HepG2 (cell line): ENCODE data around the gene SYT8. TPM values are rescaled to one million over a fixed set of nuclear protein-coding genes. Genes with fewer than 3 reads are reported as not detected.

Source experiments
- ATAC-seq: fragments of 200-7000 bp; cut with Tn5 transposase; 3 replicates; pipeline ENCODE4 v1.9.1; 2020; ENCODE audit warnings: mild to moderate bottlenecking, moderate library complexity
- BruUV-seq: library from RNA; stranded (reverse); fragments of 400-500 nt; replicated peaks from 2 replicates; lab custom pipeline; 2021; lab: Mats Ljungman, UMichigan
- CTCF ChIA-PET: fragments of 300-600 bp; formaldehyde crosslinking; extraction: SDS; loops from one replicate; lab custom pipeline; 2021; ENCODE audit warnings: low total read pairs, inconsistent platforms, low intra/inter-chr PET ratio; lab: Yijun Ruan, JAX
- POLR2A ChIA-PET: fragments of 350-600 bp; sonication (Branson Sonifier 250); formaldehyde crosslinking; loops from one replicate; lab custom pipeline; 2020; ENCODE audit warnings: antibody characterized with exemption, inconsistent platforms; lab: Yijun Ruan, JAX
- DNase-seq: peaks from one replicate; pipeline ENCODE4 v3.0.0-alpha.2; 2015; ENCODE audit warnings: low spot score
- FAIRE-seq: peaks from 3 replicates; lab custom pipeline; 2011; peaks lifted over from hg19 to GRCh38; lab: Jason Lieb, UNC
- H2AFZ ChIP-seq: one replicate; pipeline ENCODE4 v1.6.1; 2011; ENCODE audit warnings: low read length, inconsistent platforms
- H3K27ac ChIP-seq: fragments of 300-600 bp; 3 replicates; pipeline ENCODE4 v1.8.0; 2011; ENCODE audit warnings: mixed run types, mild to moderate bottlenecking, mixed read lengths, low read length, inconsistent platforms; ENCODE audit not compliant: insufficient read depth; ENCODE audit errors: extremely low read length
- H3K27me3 ChIP-seq, 2 experiments: fragments of 200-600 bp in 1 of 2; 2 replicates in 1 of 2; 3 replicates in 1 of 2; pipeline versions ENCODE4 v1.6.0 to v1.8.0; 2011; ENCODE audit warnings: low read length in 2 of 2, mild to moderate bottlenecking in 2 of 2, moderate library complexity in 2 of 2, inconsistent platforms in 1 of 2; ENCODE audit not compliant: insufficient read depth in 2 of 2, control insufficient read depth in 1 of 2
- H3K36me3 ChIP-seq, 2 experiments: fragments of 200-600 bp in 1 of 2; replicated peaks in 1 of 2; 2 replicates in 1 of 2; 3 replicates in 1 of 2; pipeline versions ENCODE4 v1.5.1 to v1.8.0; 2011; ENCODE audit warnings: low read length in 2 of 2, inconsistent platforms in 1 of 2; ENCODE audit not compliant: insufficient read depth in 2 of 2, control insufficient read depth in 1 of 2
- H3K4me1 ChIP-seq: 2 replicates; pipeline ENCODE4 v1.5.1; 2012; ENCODE audit warnings: low read length, inconsistent platforms; ENCODE audit not compliant: insufficient read depth
- H3K4me2 ChIP-seq: 2 replicates; pipeline ENCODE4 v1.6.0; 2011; ENCODE audit warnings: low read depth, low read length, inconsistent platforms
- H3K4me3 ChIP-seq, 3 experiments: fragments of 200-600 bp in 1 of 3; sonication (generic), shearing (Covaris generic) in 1 of 3; replicated peaks in 1 of 3; 2 replicates each; pipeline ENCODE4 v1.5.1; 2011 to 2016; ENCODE audit warnings: low read length in 3 of 3, inconsistent platforms in 2 of 3, low read depth in 2 of 3, mild to moderate bottlenecking in 2 of 3, control low read depth in 1 of 3, mixed read lengths in 1 of 3; ENCODE audit not compliant: insufficient read depth in 1 of 3
- H3K79me2 ChIP-seq: one replicate; pipeline ENCODE4 v1.6.1; 2011; ENCODE audit warnings: low read length, inconsistent platforms; ENCODE audit not compliant: insufficient read depth
- H3K9ac ChIP-seq: 2 replicates; pipeline ENCODE4 v1.6.0; 2011; ENCODE audit warnings: mild to moderate bottlenecking, low read depth, low read length, inconsistent platforms; ENCODE audit not compliant: insufficient read depth
- H3K9me3 ChIP-seq: 2 replicates; pipeline ENCODE4 v1.5.1; 2012; ENCODE audit warnings: mild to moderate bottlenecking, low read length
- H4K20me1 ChIP-seq: 2 replicates; pipeline ENCODE4 v1.6.0; 2011; ENCODE audit warnings: inconsistent platforms, mild to moderate bottlenecking, low read length, moderate library complexity; ENCODE audit not compliant: insufficient read depth
- ZNF121 ChIP-seq: sonication (generic); formaldehyde crosslinking; IDR thresholded peaks from 2 replicates; pipeline ENCODE4 v1.5.0; 2020; ENCODE audit warnings: mild to moderate bottlenecking, missing genetic modification reagents
- ZNF138 ChIP-seq: sonication (generic); formaldehyde crosslinking; IDR thresholded peaks from 2 replicates; pipeline ENCODE4 v1.5.0; 2020; ENCODE audit warnings: mild to moderate bottlenecking, low read depth, missing genetic modification reagents
- ZNF496 ChIP-seq: sonication (generic); formaldehyde crosslinking; IDR thresholded peaks from 2 replicates; pipeline ENCODE4 v1.8.1; 2023; ENCODE audit warnings: mild to moderate bottlenecking, moderate library complexity, missing genetic modification reagents; ENCODE audit not compliant: insufficient replicate concordance
- ZNF709 ChIP-seq: sonication (generic); formaldehyde crosslinking; IDR thresholded peaks from 2 replicates; pipeline ENCODE4 v1.5.0; 2020; ENCODE audit warnings: mild to moderate bottlenecking, missing genetic modification reagents
- WGBS: methylation state at CpG from one replicate; pipeline ENCODE4 v1.1.6; 2017; ENCODE audit warnings: low lambda C conversion rate; 5-methylcytosine and 5-hydroxymethylcytosine counted together
- in situ Hi-C: cut with HindIII; loops from 2 replicates; pipeline ENCODE4 v1.10.0; 2017; ENCODE audit warnings: low pct_unique_long_range_greater_than_20kb; ENCODE audit not compliant: extremely low pct_ligation_motif_present
- intact Hi-C: fragments of 100-400 bp; cut with micrococcal nuclease; formaldehyde crosslinking; loops from one replicate; pipeline ENCODE4 v1.10.0; 2022; ENCODE audit not compliant: unreplicated experiment
- polyA plus RNA-seq, 8 experiments: library from polyadenylated mRNA; depleted of rRNA in 3 of 8; stranded (reverse) in 7 of 8; unstranded in 1 of 8; fragments of >200 nt; fragmentation: Illumina TruSeq in 4 of 8; extraction: Trizol in 4 of 8; gene quantifications; 2 replicates each; pipeline versions ENCODE4 v1.2.1 to v1.2.3, GENCODE V29; 2011 to 2016; ENCODE audit warnings: low read depth in 4 of 8, missing spikeins in 1 of 8, mixed read lengths in 1 of 8; ENCODE audit not compliant: insufficient read depth in 1 of 8
- total RNA-seq, 5 experiments: library from RNA; depleted of rRNA; stranded (reverse); fragments of >200 nt; fragmentation: Illumina TruSeq; extraction: Trizol; gene quantifications; 2 replicates each; pipeline ENCODE4 v1.2.3, GENCODE V29; 2016; ENCODE audit warnings: low read depth in 1 of 5
- TF ChIP-seq, protein P1 (sequence below): IDR thresholded peaks from 2 replicates; pipeline ENCODE4 v1.6.1; 2012; ENCODE audit warnings: low read depth, low read length, improper control_type of control experiment
- TF ChIP-seq, protein P2 (sequence below): sonication (generic); formaldehyde crosslinking; IDR thresholded peaks from 2 replicates; pipeline ENCODE4 v1.5.0; 2020; ENCODE audit warnings: missing genetic modification reagents, mild to moderate bottlenecking, borderline replicate concordance
- TF ChIP-seq, protein P3 (sequence below): sonication (generic); formaldehyde crosslinking; IDR thresholded peaks from 2 replicates; pipeline ENCODE4 v1.9.0; 2022; ENCODE audit warnings: low read depth, missing genetic modification reagents

The SYT8 gene
- total and polyA plus RNA-seq, 2 of the 13 experiments (the other 11 are each of a cell fraction or from before 2014, with no cell fraction given), result 0.60 to 2.3 TPM

DNA sequence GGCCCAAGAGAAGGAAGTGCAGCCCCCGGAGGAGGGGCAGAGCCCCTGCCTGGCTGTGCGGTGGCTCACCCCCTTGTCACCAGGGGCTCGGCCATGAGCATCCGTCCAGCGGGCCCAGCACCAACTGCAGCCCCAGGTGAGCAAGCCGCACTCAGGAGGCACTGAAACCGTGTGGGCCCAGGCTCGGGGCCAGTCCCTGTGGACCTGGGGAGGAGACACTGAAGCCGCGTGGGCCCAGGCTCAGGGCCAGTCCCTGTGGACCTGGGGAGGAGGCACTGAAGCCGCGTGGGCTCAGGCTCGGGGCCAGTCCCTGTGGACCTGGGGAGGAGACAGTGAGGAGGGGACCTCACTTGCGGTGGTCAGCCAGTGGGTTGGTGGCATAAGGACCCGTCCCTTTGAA is 32.0 kb downstream of the SYT8 start (continued):
- no peak for TF ChIP-seq ZNF121

DNA sequence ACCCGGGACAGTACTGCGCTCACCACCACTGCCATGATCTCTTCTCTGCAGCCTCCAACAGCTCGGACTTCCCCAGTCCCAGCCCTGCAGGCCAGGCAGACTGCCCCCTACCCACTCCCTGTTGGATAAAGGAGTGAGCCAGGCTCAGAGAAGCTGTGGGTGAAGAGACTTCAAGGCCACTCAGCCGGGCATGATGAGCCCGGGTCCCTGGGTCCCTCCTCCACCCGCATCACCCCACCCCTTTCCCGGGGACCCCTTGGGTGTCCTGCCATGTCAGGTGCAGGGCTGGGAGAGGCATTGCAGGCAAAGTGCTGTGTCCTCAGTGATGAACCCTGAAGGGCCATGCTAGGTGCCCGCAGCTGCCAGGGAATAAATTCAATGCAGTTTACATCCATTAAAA is 32.6 kb downstream of the SYT8 start:
- intact Hi-C loops (no loop called here), in situ Hi-C loops (no loop called here)
- BruUV-seq, result no TSS peak
- FAIRE-seq (no peak), DNase-seq (no peak), ATAC-seq (no peak)
- CTCF ChIA-PET, result no interaction called here
- POLR2A ChIA-PET, result no interaction called here
- Histone ChIP-seq H3K27me3 (peaks cover 28 to 93% of the 10 kb centered on the region in 2 experiments), H3K36me3 (no peaks in the 10 kb centered on the region), H3K9ac (no peak overlapping the region), H3K9me3 (no peaks in the 10 kb centered on the region), H3K4me3 (no peak overlapping the region), H2AFZ (no peak overlapping the region), H4K20me1 (no peaks in the 10 kb centered on the region), H3K79me2 (no peaks in the 10 kb centered on the region), H3K4me1 (no peaks in the 10 kb centered on the region), H3K4me2 (no peak overlapping the region), H3K27ac (no peak overlapping the region)
- TF ChIP-seq, protein P1, sequence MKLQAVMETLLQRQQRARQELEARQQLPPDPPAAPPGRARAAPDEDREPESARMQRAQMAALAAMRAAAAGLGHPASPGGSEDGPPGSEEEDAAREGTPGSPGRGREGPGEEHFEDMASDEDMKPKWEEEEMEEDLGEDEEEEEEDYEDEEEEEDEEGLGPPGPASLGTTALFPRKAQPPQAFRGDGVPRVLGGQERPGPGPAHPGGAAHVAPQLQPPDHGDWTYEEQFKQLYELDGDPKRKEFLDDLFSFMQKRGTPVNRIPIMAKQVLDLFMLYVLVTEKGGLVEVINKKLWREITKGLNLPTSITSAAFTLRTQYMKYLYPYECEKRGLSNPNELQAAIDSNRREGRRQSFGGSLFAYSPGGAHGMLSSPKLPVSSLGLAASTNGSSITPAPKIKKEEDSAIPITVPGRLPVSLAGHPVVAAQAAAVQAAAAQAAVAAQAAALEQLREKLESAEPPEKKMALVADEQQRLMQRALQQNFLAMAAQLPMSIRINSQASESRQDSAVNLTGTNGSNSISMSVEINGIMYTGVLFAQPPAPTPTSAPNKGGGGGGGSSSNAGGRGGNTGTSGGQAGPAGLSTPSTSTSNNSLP, result no peak
- no peak for TF ChIP-seq ZNF138 (CRISPR knock-in tag)
- TF ChIP-seq ZNF709, result no peak
- TF ChIP-seq, protein P2, sequence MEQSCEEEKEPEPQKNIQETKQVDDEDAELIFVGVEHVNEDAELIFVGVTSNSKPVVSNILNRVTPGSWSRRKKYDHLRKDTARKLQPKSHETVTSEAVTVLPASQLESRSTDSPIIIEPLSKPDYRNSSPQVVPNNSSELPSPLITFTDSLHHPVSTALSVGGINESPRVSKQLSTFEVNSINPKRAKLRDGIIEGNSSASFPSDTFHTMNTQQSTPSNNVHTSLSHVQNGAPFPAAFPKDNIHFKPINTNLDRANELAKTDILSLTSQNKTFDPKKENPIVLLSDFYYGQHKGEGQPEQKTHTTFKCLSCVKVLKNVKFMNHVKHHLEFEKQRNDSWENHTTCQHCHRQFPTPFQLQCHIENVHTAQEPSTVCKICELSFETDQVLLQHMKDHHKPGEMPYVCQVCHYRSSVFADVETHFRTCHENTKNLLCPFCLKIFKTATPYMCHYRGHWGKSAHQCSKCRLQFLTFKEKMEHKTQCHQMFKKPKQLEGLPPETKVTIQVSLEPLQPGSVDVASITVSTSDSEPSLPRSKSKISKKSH (CRISPR knock-in tag), result no peak
- TF ChIP-seq, protein P3, sequence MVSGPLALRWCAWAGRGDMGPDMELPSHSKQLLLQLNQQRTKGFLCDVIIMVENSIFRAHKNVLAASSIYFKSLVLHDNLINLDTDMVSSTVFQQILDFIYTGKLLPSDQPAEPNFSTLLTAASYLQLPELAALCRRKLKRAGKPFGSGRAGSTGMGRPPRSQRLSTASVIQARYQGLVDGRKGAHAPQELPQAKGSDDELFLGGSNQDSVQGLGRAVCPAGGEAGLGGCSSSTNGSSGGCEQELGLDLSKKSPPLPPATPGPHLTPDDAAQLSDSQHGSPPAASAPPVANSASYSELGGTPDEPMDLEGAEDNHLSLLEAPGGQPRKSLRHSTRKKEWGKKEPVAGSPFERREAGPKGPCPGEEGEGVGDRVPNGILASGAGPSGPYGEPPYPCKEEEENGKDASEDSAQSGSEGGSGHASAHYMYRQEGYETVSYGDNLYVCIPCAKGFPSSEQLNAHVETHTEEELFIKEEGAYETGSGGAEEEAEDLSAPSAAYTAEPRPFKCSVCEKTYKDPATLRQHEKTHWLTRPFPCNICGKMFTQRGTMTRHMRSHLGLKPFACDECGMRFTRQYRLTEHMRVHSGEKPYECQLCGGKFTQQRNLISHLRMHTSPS (CRISPR knock-in tag), result no peak
- TF ChIP-seq ZNF496 (CRISPR knock-in tag), result no peak
- WGBS, result 4% methylated on average over 5 of the region's 8 CpGs
